ENCODE results near the gene REXO5.
"Not testable (repeated sequence)": the region's sequence is repeated elsewhere in the genome, so short reads cannot be mapped to it uniquely, and the experiment has no call there.

REXO5 gene

GRCh38 chr16:20803561-20804214, 2.6 kb upstream of the REXO5 start:
- no peak for DNase-seq

- DNase-seq, result not testable (repeated sequence)
Observed at GRCh38 chr16:20805684-20806167, 601 bp upstream of the REXO5 start.

DNA sequence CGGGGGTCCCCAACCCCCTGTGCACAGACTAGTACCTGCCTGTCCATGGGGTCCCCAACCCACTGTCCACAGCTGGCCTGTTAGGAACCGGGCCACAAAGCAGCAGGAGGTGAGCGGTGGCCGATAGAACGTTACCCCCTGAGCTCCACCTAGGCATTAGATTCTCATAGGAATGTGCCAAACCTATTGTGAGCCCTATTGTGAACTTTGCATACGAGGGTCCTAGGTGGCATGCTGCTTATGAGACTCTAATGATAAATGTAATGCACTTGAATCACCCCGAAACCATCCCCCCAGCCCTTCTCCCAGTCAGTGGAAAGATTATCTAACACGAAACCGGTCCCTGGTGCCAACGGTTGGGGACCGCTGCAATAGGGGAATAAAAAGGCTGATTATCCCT, 1.5 kb downstream of the REXO5 start:
- no peak for DNase-seq

DNA sequence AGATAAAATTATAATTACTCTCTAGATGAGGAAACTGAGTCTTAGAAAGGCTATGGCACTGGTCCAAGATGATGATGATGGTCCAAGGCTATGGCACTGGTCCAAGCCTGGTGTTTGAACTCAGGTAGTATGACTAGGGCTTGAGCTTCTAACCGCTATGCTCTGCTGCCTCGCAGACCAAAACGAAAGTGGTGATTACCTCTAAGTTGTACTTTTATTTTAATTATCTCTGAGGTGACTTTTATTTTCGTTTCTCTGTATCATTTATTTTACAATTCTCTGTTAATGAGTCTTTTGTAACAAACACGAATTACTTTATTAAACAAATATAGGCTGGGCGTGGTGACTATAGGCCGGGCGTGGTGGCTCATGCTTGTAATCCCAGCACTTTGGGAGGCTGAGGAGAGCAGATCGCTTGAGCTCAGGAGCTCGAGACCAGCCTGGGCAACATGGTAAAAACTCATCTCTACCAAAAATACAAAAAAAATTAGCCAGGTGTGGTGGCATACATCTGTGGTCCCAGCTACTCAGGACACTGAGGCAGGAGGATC, 5.6 kb downstream of the REXO5 start:
- DNase-seq, result no peak

DNA sequence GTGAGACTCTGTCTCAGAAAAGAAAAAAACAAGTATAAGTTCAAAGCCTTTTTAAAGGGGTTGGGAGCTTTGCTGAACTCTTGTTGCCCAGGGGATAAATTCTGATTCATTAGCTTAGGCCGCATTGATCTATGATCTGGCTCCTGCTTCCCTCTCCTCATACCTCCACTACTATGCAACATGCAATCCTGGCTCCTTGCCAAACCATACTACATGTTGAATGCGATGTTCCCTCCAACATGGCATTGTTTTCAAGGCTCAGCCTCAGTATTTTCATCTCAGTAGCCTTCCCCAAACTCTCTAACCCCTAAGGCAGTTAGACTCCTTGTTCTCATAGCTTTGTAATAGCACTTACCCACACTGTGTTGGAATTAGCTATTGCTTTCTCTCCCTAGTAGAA, 6.2 kb downstream of the REXO5 start:
- no peak for DNase-seq

DNA sequence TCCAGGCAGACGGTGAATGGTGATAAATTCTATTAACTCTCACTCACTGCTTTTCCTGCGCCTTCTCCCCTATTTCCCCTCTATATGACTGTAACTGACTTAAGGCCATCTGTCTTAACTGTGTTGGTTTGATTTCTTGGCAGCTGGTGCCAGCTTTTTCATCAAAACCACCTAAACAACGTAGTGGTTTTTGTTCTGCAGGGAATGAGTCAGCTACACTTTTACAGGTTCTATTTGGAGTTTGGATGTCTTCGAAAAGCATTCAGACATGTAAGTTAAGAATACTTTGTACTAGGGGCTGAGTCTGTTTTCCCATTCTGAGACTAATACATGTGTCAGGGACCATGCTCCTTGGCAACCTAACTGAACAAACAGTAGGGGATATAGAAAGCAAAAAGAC, 8.5 kb downstream of the REXO5 start:
- no peak for DNase-seq

- DNase-seq, result no peak
Observed at GRCh38 chr16:20818929-20819585, 12.7 kb downstream of the REXO5 start.

DNA sequence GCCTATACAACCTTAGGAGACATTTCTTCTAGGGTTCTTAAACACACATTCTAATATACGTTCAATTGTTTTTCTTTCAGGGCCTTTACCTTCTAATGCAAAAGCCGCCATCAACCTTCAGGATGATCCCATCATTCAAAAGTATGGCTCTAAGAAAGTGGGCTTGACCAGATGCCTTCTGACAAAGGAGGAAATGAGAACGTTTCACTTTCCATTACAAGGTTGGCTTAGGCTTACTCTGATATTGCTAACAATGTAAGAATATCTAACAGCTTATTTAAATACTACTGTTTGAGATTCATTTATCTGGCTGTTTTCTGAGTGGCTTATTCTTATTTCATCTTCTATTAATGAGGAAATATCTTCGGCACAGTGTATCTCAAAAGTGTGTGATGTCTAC, 15.4 kb downstream of the REXO5 start:
- no peak for DNase-seq

DNA sequence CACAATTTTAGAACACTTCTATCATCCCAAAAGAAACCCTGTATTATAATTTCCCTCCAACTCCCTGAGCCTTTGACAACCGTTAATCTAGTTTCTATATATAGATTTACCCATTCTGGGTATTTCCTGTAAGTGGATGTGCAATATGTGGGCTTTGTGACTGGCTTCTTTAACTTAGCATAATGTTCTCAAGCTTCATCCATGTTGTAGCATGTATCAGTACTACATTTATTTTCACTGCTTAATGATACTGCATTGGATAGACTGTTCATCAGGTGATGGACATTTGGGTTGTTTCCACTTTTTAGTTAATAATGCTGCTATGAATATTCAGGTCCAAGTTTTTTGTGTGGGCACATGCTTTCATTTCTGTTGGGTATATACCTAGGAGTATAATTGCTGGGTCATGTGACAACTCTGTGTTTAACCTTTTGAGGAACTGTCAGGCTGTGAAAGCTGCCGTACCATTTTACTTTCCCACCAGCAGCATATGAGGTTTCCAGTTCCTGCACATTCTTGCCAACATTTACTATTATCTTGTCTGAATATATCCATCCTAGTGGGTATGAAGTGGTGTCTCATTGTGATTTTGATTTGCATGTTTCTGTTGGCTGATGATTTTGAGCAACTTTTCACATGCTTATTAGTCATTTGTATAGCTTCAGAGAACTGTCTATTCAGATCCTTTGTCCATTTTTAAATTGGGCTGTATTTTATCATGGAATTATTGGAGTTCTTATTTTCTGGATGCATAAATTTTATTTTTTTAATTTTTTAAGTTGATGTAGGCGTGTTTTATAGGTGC, 16.4 kb downstream of the REXO5 start:
- no peak for DNase-seq

DNA sequence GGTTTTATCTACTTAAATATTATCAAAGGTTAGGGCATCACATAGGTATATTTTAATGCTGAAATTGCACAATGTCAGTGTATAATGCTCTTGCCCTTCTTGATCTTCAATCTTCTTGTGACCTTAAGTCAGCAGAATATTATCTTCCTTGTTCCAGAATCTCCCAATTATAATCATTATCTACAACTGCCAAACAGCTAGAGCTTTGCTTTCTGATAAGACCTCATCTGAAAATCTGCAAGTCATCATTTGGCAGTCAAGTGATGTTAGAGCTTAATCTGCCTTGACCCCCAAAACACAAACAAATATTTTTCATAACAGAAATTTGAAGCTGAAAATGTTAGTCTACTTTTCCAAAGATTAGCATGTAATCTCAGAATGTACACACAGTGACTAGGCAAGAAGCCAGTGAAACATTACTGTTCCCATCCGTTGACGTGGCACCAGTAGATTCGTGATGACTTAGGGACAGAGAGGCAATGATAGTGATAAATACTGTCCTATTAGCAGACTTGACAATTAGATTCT, 19.8 kb downstream of the REXO5 start:
- DNase-seq, result no peak

DNA sequence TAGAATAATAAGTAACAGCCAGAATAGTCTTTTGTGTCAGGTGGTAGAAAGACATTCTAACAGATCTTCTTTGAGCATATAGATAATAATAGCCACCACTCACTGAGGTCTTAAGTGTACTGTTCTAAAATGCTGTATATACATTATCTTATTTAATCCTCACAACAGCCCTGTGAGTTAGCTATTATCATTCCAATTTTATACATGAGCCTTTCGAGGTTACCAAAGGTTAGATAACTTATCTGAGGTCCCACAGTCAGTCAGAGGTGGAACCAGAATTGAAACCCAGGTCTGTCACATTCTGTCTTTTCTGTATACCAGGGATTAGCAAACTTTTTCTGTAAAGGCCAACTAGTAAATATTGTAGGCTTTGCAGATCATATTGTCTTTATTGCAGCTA, 23.2 kb downstream of the REXO5 start:
- DNase-seq, result no peak

- DNase-seq, result no peak
Observed at GRCh38 chr16:20830372-20830771, 24.0 kb downstream of the REXO5 start.

GRCh38 chr16:20833086-20833485, 26.8 kb downstream of the REXO5 start:
- DNase-seq, result no peak

- DNase-seq, result no peak
Observed at GRCh38 chr16:20838240-20838639, 31.9 kb downstream of the REXO5 start.

DNA sequence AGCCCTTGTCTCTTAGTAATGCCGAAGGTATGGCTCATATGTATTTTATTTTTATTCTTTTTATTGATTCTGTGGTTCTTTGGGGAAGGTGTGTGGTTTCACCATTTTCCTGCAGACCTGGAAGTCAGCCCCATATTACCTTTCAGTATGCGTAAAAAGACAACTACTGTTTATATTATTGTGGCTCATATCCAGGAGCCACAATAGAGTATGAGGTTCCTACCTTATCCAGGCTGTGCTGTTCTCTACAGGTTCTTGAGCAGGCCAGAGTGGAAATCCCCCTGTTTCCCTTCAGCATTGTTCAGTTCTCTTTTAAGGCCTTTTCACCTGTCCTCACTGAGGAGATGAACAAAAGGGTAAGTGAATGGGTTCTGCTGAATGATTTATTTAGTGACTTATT, 33.2 kb downstream of the REXO5 start:
- no peak for DNase-seq

DNA sequence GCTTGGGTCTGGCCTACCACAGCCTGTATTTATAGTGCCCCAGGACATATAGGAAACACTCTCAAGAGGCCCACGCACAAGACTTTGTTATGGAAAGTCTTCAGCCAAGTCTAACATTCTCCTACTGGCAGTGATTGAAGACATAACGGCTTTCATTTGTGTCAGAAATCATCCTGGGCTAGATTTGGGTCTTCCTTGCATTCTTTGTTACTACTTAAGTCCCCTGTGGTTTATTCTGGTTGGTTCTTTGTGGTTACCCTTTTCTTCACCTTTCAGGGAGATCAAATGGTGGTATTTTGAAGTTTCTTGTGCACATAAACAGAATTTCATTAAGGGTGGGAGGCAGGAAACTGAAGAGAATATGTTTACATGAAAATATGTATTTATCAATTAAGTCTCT, 37.7 kb downstream of the REXO5 start:
- DNase-seq, result no peak

DNA sequence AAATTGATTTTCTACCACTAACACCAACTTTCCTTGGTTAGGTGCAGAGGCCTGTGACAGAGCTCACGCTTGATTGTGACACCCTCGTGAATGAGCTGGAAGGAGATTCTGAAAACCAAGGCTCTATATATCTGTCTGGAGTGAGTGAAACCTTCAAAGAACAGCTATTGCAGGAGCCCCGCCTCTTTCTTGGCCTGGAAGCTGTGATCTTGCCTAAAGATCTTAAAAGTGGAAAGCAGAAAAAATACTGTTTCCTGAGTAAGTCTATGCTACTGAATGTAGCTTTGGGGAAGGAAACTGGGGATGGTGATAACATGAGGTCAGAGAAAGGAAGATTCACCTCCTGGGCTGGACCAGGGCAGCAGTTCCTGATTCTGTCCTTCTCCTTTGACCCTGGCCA, 38.3 kb downstream of the REXO5 start:
- no peak for DNase-seq

GRCh38 chr16:20846030-20846429, 39.7 kb downstream of the REXO5 start:
- DNase-seq, result no peak

DNA sequence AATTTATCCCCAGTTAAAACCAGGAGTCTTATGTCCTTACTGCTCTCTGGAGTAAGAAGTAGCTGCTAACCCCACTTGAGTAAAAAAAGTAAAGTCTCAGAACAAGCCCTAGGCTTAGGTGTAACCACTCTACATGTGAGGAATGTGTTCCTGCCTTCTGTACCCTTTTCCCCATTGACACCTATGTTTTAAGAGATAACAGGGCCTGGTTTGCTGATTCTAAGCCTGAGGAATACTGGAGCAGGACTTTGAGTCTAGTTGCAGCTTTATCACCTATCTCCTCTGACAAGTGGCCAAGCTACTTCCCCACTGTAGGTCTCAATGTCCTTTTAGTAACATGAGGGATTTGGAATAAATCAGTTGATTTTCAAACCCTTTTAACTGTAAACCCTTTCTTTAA, 40.2 kb downstream of the REXO5 start:
- no peak for DNase-seq

- no peak for DNase-seq
Observed at GRCh38 chr16:20847550-20847949, 41.2 kb downstream of the REXO5 start.

- peak; percentile 87 for DNase-seq
Observed at GRCh38 chr16:20849589-20850390, 43.5 kb downstream of the REXO5 start.

DNA sequence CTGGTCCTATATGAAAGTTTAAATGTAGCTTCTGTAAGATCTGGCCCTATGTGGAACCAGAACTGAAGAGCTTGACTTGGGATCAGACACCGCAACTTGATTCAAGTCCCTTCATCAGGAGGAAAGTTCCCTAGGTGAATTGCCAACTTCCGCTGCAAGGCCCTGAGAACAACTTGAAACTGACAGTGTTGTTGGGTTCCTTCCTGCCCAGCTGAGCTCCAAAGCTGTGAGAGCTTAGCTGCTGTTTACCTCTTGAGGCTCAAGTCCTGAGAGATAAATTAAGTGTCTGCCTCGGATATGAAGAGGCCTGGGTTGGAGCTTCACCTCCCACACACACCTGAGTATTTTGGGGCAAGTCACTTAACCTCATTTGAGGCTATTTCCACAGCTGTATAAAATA, 44.7 kb downstream of the REXO5 start:
- no peak for DNase-seq

GRCh38 chr16:20851601-20852000, 45.3 kb downstream of the REXO5 start:
- DNase-seq, result no peak
